Erythroblast (primary cell): ENCODE measurements around the gene NLRP3.

Experiments used
- GATA1 ChIP-seq: IDR thresholded peaks from 2 replicates; pipeline ENCODE4 v1.6.1; 2011; ENCODE audit warnings: low read depth, mild to moderate bottlenecking, control low read depth, low read length, moderate library complexity
- POLR2A ChIP-seq: IDR thresholded peaks from 2 replicates; pipeline ENCODE4 v1.6.1; 2011; ENCODE audit warnings: mild to moderate bottlenecking, low read length

DNA sequence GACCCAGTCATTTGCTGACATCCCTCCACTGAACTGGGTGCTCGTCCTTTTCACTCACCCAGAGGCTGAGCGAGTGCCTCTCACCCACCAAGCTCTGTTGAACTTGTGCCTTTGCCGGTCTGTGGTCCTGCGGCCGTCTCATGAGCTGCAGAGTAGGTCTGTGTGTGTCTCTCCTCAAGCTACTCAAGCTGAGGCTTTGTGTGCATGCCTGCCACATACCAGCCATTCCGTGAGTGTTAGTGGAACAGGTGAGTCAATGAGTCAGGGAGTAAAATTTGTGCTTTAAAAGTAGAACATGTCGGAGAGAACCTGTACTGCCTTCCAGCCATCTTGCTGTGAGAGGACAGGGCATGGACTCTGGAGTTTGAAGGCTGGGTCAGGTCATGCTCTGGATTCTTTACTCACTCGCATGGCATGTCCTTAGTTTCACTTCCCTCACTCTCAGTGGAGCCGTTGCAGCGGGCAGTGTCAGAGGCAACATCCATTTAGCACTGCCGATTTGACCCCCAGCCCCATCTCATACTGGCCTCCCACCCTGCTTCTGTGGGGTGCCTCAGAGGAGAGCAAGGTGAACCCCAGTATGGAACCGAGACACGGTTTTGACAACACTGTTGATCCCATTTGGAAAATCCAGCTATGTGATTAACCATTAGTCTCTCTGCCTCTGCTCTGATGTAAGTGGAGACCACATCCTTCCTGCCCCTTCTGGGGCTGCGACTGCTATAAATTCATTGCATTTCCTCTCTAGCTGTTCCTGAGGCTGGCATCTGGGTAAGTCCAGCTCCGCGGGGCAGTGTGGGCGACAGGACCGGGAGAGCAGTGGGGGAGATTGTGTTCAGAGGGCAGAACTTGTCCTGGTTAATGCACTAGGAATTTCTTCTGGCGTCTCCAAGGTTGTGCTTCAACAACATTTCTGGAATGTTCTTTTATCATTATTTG, at the start of gene NLRP3:
- TF ChIP-seq POLR2A = no peak
- no peak for TF ChIP-seq GATA1
